Kidney epithelial cell (primary cell): ENCODE results near the gene PLXDC1. TPM values are rescaled to one million over a fixed set of nuclear protein-coding genes. Genes with fewer than 3 reads are reported as not detected.

Experiments
- total RNA-seq: library from RNA; depleted of rRNA; stranded (reverse); fragments of >200 nt; gene quantifications from 2 replicates; pipeline ENCODE4 v1.2.3, GENCODE V29; 2015

PLXDC1 gene
- total RNA-seq, 1 donor from 2014 or later: 0.67 TPM

Other genes starting within 250 kb of the PLXDC1 start
- gene FBXO47, start 184.2 kb downstream of the PLXDC1 start, total RNA-seq: not detected in 2 replicates
- gene ARL5C, start 14.5 kb upstream of the PLXDC1 start, total RNA-seq: not detected in 2 replicates
- gene CACNB1, start 46.0 kb upstream of the PLXDC1 start, total RNA-seq: 6.0 and 7.1 TPM in 2 replicates
- 3,729 and 4,555 TPM in 2 replicates for gene RPL19, start 48.6 kb upstream of the PLXDC1 start, total RNA-seq
- not detected in 2 replicates for gene STAC2, start 74.3 kb upstream of the PLXDC1 start, total RNA-seq
- gene FBXL20, start 250.0 kb upstream of the PLXDC1 start, total RNA-seq: 12.1 and 16.3 TPM in 2 replicates